Measurements from ENCODE around the gene FREM3.

- TF ChIP-seq, protein P1, sequence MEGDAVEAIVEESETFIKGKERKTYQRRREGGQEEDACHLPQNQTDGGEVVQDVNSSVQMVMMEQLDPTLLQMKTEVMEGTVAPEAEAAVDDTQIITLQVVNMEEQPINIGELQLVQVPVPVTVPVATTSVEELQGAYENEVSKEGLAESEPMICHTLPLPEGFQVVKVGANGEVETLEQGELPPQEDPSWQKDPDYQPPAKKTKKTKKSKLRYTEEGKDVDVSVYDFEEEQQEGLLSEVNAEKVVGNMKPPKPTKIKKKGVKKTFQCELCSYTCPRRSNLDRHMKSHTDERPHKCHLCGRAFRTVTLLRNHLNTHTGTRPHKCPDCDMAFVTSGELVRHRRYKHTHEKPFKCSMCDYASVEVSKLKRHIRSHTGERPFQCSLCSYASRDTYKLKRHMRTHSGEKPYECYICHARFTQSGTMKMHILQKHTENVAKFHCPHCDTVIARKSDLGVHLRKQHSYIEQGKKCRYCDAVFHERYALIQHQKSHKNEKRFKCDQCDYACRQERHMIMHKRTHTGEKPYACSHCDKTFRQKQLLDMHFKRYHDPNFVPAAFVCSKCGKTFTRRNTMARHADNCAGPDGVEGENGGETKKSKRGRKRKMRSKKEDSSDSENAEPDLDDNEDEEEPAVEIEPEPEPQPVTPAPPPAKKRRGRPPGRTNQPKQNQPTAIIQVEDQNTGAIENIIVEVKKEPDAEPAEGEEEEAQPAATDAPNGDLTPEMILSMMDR (conservative IDR thresholded peaks at IDR 0.05 in 1 of 2, IDR thresholded peaks at IDR 0.05 in 1 of 2; ENCODE audit: low read depth in 1 of 2, low read length in 2 of 2) = no peak
- no peak for TF ChIP-seq EZH2 (IDR thresholded peaks at IDR 0.05; ENCODE audit: low read length, missing control alignments)
Observed at GRCh38 chr4:143700416-143701352, at the start of gene FREM3.
